Measurements from ENCODE around the gene UBE2S.
A peak's percentile ranks its signal among the peaks of the same experiment; 100 is the strongest.
"Not testable (repeated sequence)": the region's sequence is repeated elsewhere in the genome, so short reads cannot be mapped to it uniquely, and the experiment has no call there.

Gene UBE2S

GRCh38 chr19:55402509-55402908 lies 5.1 kb downstream of the UBE2S start:
- no peak for FAIRE-seq

DNA sequence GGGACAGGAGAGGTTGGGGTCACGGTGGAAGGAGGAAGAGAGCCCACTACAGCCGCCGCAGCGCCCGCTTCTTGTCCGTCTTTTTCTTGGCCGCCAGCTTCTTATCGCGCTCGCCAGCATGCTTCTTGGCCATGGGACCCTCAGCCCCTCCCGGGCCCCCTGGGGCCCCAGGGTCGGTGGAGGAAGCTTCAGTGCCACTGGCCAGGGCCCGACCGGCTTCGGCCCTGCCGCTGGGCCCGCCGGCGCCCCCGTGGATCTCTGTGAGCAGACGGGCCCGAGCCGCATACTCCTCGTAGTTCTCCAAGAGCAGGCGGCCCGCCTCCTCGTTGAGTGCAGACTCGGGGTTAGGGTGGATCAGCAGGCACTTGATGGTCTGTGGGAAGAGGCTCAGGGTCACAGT lies 6.2 kb downstream of the UBE2S start:
- FAIRE-seq, result not testable (repeated sequence)

GRCh38 chr19:55400281-55401087 lies 7.1 kb downstream of the UBE2S start:
- FAIRE-seq, result no peak

DNA sequence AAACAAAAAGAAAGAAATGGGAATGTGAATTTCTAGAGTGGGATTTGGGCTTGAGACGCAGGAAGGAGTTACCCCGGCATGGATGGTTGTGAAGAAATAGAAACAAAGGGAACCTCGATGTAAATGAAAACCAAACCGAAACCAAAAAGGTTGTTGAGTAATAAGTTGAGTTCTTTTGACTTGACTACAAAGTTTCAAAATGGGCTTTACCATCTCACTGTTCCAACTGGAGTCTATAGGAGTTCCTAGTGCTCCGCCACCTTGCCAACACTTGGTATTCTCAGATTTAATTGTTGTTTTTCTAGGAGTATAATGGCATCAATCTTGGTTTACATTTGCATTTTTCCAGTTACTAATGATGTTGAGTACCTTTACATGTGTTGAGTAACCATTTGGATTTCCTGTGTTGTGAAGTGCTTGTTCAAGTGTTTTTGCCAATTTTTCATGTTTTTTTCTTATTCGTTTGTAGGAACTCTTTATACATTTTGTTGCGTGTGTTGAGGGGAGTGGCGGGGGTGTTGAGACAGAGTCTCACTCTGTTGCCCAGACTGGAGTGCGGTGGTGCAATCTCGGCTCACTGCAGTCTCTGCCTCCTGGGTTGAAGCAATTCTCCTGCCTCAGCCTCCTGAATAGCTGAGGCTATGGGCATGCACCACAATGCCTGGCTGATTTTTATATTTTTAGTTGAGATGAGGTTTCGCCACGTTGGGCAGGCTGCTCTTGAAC lies 9.2 kb downstream of the UBE2S start:
- FAIRE-seq, result no peak

DNA sequence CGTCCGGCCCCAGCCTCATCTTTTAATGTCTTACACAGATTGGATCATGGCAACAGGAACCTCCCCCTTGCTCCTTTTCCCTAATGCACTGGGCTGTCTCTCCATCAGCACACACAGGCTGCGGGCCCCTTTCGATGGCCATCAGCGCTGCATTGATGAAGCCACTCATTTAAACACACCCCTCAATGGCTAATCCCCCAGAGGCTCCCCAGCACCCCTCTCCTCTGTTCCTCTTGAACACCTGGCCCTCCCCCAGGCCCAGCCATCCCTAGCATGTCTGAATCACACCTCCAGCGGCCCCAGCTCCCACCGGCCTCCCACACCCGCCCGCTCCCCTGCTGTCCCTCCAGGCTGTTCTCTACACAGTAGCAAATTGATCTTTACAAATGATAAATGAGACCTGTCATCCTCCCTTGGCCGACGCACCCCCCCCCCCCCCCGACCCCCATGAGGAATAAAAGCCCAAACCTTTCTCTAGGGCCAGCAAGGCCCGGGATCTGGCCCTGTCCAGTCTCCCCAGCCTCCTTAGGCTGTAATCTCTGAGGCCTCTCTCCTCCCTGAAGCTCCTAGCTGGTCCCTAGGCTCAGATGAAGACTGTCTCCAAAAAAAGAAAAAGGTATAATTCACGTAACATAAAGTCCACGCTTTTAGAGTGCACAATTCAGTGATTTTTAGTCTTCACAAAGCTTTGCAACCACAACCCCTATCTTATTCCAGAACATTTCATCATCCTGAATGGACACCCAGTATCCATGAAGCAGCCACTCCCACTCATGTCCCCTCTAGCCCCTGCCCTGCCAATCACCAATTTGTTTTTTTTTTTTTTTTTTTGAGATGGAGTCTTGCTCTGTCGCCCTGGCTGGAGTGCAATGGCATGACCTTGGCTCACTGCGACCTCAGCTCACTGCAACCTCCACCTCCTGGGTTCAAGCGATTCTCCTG lies 14.5 kb downstream of the UBE2S start:
- FAIRE-seq, result no peak

DNA sequence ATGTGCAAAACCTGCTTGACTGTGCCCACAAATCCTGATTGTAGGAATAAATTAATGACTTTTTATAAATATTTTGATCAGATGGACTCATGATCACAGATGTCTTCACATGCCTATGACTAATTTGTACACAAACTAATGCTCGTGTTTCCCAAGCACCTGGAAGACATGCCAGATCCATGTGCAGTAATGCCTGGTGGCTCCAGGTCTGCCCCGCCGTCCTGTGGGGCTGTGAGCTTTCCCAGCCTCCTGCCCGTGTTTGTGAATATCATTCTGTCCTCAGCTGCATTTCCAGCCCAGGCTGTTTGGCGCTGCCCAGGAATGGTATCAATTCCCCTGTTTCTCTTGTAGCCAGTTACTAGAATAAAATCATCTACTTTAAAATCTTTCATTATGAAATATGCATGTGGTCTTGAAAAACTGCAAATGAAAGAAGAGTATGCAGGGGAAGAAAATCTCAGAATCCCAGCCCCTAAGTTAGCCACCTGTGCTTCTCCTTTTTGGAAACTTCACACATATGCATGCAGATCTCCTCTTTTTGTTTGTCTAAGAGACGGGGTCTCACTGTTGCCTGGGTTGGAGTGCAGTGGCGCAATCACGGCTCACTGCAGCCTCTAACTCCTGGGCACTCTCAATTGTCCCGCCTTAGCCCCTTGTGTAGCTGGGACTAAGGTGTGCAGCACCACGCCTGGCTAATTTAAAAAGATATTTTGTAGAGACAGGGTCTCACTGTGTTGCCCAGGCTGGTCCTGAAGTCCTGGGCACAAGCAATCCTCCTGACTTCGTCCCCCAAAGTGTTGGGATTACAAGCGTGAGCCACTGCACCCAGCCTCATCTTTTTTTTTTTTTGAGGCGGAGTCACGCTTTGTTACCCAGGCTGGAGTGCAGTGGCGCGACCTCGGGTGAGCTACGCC lies 15.6 kb downstream of the UBE2S start:
- FAIRE-seq, result no peak

DNA sequence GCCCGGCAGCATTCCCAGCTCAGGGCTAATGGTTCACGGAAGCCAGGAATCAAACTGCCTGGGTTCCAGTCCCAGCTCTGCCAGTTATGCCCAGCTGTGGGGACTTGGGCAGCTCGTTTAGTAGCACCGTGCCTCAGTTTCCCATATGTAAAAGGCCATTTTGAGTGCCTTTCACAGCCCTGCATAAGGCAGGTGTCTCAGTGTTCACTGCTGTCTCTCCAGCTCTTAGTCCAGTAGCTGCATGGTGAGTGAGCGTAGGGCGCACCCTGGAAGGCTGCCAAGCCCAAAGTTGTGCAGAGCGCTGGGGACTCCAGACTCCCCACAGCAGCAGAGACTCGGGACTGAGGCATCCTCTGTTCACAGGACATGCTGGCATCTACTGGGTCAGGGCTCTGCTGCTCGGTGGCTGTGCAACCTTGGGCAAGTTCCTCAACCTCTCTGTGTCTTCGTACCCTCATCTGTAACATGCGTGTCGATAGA lies 16.4 kb downstream of the UBE2S start:
- no peak for FAIRE-seq

DNA sequence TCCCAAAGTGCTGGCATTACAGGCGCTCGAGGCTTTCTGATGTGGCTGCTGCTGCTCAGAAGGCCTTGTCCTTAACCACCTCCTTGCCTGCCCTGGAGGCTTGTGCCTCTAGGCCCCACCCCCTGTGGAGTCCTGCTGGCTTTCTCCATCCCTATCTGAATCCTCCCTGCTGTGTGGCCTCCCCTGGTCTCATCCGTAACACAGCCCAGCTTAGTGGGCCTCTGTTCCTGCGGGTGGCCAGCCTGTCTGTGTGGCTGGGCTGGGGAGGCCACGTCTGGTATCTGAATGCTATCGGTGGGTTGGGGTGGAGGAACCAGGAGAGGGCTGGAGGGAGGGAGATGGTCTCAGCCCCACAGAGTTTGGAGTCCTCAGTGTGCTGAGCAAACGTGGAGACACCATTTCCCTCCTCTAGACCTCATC lies 17.1 kb downstream of the UBE2S start:
- FAIRE-seq, result no peak

GRCh38 chr19:55389386-55390317 lies 17.9 kb downstream of the UBE2S start:
- FAIRE-seq, result no peak

- no peak for FAIRE-seq
Observed at GRCh38 chr19:55387736-55388497, 19.7 kb downstream of the UBE2S start.

DNA sequence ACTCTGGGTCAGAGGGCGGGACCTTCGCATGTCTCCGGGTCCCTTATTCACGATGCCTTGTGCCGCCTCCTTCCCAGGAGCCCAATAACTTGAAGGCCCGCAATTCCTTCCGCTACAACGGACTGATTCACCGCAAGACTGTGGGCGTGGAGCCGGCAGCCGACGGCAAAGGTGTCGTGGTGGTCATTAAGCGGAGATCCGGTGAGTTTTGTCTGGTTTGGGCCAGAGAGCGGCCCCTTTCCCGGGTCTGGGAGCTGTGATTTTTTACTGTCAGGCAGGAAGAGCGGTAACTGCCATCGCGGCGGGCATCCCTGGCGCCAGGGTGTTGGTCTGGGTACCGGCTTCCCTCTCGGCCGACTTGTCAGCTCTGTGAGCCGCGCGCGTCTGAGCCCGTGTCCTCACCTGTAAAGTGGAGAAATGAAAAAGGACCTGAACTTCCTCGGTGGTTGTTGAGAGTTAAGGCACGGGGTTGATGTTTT lies 21.1 kb downstream of the UBE2S start:
- FAIRE-seq, result no peak

- peak; percentile 92 for FAIRE-seq
Observed at GRCh38 chr19:55385724-55386492, 21.7 kb downstream of the UBE2S start, which contains the start of gene RPL28. RPL28 (plus strand) TSS chr19:55385932; CDS start chr19:55386358, 426 bp downstream.

GRCh38 chr19:55384920-55385723 lies 22.5 kb downstream of the UBE2S start:
- FAIRE-seq, result no peak

DNA sequence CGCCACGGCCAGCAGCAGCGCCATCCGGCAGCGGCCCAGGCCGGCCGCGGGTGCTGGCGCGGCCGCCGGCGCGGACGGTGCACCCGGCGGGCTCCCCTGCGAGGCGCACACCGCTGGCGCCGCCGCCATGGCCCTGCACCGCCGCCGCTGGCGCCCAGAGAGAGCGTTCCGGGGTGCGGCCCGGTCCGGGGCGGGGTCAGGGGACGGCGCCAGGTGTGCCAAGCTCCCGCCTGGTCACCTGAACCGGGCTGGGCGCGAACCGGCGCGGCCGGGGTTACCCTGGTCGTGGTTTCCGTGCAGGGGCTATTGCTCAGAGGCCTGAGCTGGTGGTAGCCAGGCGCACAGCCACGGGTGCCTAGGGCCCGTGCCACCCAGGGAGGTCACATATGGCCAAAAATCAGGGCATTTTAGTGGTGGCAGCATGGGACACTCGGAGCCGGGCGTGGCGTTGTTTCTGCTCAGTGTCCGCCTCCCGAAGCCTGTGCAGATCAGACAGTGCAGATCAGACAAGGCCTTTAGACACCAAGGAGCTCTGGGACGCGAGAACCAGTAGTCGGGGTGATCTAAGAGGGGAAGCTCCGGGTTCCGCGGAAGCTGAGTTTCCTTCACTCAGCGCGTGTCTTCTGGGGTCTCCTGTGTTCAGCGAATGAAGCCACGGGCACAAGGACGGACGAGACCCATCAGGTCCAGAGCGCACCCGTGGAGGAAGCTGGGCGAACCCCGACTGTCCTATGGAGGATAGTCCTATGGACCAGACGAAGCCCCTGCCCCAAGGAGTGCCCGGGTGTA lies 23.3 kb downstream of the UBE2S start, which contains the start of gene TMEM238:
TMEM238 (minus strand) TSS at position 162 of the 789 bp plus-strand sequence; CDS start at position 129, 33 bp downstream.
- FAIRE-seq, result no peak

GRCh38 chr19:55383279-55384130 lies 24.1 kb downstream of the UBE2S start:
- no peak for FAIRE-seq

All from endometrium (tissue), 2 donors.